ENCODE results near the gene CCM2L. TPM values are rescaled to one million over a fixed set of nuclear protein-coding genes. Genes with fewer than 3 reads are reported as not detected.

Gene CCM2L
- total and polyA plus RNA-seq, 9 of the 15 experiments (the other 6 are each of a cell fraction or from before 2014, with no cell fraction given) = 0.04 TPM; not detected in 8

- TF ChIP-seq, protein P1, sequence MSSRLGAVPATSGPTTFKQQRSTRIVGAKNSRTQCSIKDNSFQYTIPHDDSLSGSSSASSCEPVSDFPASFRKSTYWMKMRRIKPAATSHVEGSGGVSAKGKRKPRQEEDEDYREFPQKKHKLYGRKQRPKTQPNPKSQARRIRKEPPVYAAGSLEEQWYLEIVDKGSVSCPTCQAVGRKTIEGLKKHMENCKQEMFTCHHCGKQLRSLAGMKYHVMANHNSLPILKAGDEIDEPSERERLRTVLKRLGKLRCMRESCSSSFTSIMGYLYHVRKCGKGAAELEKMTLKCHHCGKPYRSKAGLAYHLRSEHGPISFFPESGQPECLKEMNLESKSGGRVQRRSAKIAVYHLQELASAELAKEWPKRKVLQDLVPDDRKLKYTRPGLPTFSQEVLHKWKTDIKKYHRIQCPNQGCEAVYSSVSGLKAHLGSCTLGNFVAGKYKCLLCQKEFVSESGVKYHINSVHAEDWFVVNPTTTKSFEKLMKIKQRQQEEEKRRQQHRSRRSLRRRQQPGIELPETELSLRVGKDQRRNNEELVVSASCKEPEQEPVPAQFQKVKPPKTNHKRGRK (tag; IDR thresholded peaks at IDR 0.05) = no peak
- TF ChIP-seq ZNF174 (CRISPR knock-in tag; IDR thresholded peaks at IDR 0.05) (no peak), ZBTB43 (CRISPR knock-in tag; IDR thresholded peaks at IDR 0.05) (no peak), CEBPZ (IDR thresholded peaks at IDR 0.05; ENCODE audit: borderline replicate concordance, low read depth, low read length) (no peak), ATF7 (IDR thresholded peaks at IDR 0.05) (peak; percentile 80), KLF13 (tag; IDR thresholded peaks at IDR 0.05; ENCODE audit: borderline replicate concordance, low read depth) (no peak), BRD9 (IDR thresholded peaks at IDR 0.05; ENCODE audit: low read depth, partially characterized antibody) (no peak), CEBPG (CRISPR knock-in tag; IDR thresholded peaks at IDR 0.05) (peak; percentile 95), CEBPG (tag; conservative IDR thresholded peaks at IDR 0.05 in 1 of 2, IDR thresholded peaks at IDR 0.05 in 1 of 2) (peak; percentile 95 to 98), NCOA1 (IDR thresholded peaks at IDR 0.05; ENCODE audit: low read depth) (no peak), MTF1 (CRISPR knock-in tag; IDR thresholded peaks at IDR 0.05; ENCODE audit: borderline replicate concordance) (no peak), TCF7 (IDR thresholded peaks at IDR 0.05; ENCODE audit: borderline replicate concordance) (no peak), RBM39 (optimal IDR thresholded peaks at IDR 0.05; ENCODE audit: low read depth, low read length) (no peak), MAFF (IDR thresholded peaks at IDR 0.05; ENCODE audit: low read length) (no peak), ZNF274 (IDR thresholded peaks at IDR 0.05; ENCODE audit: borderline replicate concordance, low read depth, low read length) (no peak), NBN (IDR thresholded peaks at IDR 0.05; ENCODE audit: low read depth) (no peak)
- TF ChIP-seq, protein P2, sequence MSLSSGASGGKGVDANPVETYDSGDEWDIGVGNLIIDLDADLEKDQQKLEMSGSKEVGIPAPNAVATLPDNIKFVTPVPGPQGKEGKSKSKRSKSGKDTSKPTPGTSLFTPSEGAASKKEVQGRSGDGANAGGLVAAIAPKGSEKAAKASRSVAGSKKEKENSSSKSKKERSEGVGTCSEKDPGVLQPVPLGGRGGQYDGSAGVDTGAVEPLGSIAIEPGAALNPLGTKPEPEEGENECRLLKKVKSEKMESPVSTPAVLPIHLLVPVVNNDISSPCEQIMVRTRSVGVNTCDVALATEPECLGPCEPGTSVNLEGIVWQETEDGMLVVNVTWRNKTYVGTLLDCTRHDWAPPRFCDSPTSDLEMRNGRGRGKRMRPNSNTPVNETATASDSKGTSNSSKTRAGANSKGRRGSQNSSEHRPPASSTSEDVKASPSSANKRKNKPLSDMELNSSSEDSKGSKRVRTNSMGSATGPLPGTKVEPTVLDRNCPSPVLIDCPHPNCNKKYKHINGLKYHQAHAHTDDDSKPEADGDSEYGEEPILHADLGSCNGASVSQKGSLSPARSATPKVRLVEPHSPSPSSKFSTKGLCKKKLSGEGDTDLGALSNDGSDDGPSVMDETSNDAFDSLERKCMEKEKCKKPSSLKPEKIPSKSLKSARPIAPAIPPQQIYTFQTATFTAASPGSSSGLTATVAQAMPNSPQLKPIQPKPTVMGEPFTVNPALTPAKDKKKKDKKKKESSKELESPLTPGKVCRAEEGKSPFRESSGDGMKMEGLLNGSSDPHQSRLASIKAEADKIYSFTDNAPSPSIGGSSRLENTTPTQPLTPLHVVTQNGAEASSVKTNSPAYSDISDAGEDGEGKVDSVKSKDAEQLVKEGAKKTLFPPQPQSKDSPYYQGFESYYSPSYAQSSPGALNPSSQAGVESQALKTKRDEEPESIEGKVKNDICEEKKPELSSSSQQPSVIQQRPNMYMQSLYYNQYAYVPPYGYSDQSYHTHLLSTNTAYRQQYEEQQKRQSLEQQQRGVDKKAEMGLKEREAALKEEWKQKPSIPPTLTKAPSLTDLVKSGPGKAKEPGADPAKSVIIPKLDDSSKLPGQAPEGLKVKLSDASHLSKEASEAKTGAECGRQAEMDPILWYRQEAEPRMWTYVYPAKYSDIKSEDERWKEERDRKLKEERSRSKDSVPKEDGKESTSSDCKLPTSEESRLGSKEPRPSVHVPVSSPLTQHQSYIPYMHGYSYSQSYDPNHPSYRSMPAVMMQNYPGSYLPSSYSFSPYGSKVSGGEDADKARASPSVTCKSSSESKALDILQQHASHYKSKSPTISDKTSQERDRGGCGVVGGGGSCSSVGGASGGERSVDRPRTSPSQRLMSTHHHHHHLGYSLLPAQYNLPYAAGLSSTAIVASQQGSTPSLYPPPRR (CRISPR knock-in tag; IDR thresholded peaks at IDR 0.05; ENCODE audit: borderline replicate concordance) = no peak
These were observed 26.7 kb downstream of the CCM2L start (continued) for GRCh38 chr20:32036716-32037485.

Data from K562 (cell line).